Endometrium (tissue), 2 donors: ENCODE measurements around the gene RALGAPA2.

Source experiments
- FAIRE-seq: peaks from 2 replicates; lab custom pipeline; 2012; peaks lifted over from hg19 to GRCh38; lab: Jason Lieb, UNC
- donor health status: control.
- donor health status: control.

Gene RALGAPA2

DNA sequence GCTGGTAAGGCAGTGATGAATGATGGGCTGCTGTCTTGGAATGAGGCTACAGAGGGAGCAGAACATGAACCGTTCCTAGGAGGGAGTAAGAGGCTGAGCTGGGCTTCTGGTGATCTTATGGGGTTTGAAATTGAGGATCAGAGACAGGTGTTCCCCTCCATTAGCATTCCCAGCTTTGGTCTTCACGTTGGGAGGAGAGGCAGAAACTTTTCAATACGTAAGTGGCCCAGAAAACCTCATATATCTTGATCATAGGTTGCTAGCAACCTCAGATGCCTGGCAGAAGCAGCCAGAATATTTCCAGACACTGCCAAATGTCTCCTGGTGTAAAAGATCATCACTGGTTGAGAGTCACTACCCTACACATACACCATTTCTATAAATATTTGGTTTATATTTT, 177.4 kb downstream of the RALGAPA2 start:
- no peak for FAIRE-seq

DNA sequence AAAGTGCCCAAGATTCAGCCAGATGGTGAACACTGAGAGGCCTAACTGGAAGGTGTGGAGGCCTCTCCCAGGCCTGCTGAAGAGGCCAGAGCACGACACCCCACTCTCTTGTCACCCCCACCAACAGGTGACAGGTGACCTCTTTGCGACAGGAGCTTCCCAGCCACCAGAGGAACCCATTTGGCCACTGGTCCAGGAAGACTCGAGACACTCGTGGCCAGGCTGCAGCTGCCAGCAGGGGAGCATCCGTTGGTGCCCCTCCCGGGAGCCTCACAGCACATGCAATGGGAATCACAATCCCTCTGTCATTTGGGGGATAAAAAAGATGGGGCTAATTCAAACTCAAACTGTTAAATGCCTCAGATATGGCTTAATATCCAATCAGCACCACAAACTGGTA, 181.2 kb downstream of the RALGAPA2 start:
- no peak for FAIRE-seq

DNA sequence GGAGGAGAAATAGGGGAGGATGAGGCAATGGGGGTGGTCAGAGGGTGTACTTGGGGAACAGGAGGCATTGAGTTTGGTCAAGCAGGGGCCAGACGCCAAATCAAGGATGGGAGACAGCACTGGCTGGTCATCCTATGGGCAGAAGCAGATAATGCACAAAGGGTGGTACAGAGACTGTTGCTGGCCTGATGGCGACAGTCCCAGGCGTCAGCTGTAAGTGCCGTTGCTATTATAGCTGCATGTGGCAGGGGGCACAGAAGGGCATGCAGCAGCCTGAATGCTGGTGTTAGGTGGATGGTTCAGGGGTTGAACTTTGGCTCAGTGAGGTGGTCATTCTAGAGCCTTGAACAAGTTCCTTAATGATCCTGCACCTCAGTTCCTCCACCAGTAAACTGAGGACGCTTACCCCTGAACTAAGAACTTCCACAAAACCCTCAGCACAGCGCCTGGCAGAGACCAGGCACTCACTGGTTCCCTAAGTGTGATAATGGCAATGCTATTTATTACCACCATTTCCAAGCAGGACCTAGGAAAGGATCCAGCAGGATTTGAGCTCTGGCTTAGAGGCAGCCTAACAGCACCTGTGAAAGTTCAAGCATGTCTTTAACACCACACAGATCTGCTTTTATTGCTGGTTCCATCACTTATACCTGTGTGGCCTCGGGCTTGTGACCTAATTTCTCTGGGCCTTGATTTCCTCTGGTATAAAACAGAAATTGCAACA, 181.9 kb downstream of the RALGAPA2 start:
- FAIRE-seq = no peak

DNA sequence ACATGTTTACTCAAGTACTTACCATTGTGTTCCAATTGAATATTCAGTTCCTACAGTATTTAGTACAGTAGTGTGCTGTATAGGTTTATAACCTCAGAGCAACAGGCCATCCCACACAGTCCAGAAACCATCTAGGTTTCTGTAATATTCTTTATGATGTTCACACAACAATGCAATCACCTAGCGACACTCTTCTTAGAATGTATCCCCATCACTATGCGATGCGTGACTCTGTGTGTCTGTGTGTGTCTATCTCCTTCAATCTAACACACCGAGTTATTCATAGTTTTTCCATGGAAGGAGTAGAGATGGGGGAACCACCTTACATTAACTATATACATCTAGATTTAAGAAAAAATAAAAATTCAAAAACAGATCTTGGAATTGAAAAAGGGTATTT, 182.8 kb downstream of the RALGAPA2 start:
- FAIRE-seq = no peak

DNA sequence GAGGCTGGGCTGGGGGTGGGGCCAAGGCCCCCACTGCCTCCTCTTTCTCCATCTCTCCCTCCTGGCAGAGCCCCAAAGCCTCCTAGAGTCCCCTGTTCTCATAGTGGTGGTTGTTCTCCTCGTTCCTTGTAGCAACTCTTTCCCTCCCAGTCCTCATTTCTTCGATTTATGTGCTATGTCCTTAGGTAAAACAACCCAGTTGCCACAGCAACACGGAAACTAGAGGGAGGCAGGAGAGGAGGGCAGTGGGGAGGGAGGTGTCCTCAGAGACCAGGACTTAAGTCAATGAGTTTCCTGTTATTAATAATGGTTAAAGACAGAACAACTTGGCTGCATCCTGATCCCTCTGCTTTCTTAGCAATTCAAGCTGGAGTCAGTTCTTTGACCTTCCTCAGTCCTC, 183.6 kb downstream of the RALGAPA2 start:
- FAIRE-seq = no peak

DNA sequence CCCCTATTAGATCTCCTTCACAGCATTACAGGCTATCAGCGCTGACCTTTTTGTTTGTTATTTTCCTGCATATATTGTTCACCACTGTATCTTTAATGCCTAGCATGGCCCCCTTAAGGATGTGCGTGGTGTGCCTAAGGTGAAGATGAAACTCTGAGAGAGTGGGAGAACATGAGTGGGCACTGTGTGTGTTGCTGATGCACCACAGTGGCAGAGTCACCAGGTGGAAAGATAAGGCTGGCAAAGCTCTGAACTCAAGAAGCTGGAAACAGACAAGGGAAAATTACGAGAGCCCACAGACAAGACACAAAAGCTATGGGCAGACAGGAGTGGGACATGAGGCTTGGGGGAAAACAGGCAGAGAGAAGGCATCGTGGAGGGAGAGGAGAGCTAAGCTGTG, 184.8 kb downstream of the RALGAPA2 start:
- no peak for FAIRE-seq

DNA sequence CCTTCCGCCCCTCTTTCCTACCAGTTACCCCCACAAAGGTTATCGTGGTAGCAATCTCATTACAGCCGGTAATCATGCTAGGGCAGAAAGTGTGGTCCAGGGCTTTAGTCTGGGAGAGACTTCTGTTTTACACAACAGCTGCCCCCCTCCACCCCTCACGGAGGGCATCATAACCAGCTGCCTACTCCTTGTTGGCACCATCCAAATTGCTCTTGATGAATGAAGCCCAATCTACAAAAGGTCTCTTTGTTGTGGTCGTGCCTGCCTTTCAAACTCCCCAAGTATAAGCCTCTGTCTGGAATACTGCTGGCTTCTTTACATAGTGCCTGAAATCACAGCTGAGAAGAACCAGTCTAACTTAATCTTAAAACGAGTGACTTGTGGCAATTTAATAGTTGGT, 186.7 kb downstream of the RALGAPA2 start:
- no peak for FAIRE-seq

DNA sequence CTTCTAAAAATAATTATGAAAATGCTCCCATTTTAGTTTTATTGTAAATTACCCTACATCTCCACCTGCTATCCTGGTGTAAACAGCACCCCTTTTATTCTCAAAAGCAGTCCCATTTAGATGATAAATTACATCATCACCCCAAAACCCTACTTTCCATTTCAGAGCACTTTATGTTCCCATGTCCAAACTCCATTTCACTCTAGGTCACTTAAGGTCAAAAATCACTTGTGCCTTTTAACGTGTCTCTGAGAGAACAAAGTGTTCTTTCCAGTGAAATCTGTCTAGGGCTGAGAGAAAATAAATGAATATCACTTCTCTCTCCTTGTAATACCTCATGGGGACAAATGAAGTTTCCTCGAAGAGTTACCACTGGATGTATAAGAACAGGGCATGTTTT, 187.2 kb downstream of the RALGAPA2 start:
- FAIRE-seq = no peak

DNA sequence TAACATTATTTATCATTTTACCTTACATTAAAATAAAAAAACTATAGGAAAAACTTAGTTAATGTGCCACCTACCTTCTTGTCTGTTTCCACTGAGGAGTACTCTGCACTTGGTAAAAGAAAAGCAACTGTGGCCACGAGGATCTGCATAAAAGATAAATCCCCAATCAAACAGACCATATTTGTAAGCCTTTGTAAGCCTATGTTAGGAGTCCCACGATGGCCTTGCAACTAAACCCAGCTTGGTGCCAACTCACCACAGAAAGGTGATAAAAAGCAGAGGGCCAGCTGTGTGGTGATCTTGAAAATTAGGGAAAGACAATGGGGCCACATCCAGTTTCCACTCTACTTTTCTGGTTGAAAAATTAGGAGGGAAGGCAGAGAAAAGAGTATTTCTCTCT, 187.7 kb downstream of the RALGAPA2 start:
- no peak for FAIRE-seq

DNA sequence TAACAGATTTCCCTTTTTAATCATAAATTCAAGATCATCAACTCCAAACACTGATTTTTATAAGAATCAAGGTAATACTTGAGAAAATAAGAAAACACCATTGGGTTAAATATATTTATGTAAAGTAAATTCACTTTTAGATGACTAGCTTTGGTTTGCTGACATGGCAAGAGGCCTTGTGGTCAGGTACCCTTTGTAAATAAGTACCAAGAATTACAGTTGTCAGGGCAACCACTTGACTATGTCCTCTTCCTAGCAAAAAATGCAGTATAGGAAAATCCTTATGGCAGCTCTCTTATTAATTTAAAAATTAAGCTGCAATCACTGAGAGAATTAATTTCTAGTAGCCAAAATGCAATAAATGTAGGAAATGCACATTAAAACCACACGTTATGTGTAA, 190.7 kb downstream of the RALGAPA2 start:
- FAIRE-seq = no peak

DNA sequence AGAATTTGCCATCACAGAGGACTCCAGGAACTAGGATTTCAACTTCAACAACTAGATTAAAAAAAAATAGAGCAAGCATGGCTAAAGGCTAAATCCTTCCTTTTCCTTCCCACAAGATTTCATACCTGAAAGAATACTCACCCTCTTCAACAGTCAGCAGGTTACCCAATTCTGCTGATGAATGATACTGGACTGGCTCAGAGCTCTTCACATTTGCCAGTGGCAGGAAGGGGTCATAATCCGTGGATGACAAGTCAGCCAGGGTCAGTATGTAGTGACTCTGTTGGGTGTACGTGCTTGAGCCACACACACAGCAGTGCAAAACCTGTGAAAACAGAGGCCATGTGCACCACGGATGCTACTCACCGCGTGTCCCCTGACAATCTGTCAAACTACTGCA, 191.7 kb downstream of the RALGAPA2 start:
- no peak for FAIRE-seq

DNA sequence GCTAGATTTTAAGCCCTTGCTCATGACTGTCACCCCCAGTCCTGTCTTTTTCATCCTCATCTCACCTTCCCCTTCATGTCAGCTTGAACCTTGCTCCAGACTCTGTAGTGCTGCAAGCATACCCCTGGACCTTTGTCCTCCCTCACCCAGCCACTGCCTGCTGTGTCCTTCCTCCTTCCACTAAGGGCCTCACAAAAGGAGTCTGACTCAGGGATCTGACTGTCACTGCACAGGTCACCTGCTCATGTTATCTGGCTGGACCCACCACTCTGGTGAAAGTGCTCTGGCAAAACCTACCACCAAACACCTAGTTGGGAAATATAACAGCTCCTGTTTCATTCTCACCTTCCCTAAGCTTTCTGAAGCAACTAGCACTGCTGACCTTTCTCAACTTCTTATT, 193.2 kb downstream of the RALGAPA2 start:
- no peak for FAIRE-seq

DNA sequence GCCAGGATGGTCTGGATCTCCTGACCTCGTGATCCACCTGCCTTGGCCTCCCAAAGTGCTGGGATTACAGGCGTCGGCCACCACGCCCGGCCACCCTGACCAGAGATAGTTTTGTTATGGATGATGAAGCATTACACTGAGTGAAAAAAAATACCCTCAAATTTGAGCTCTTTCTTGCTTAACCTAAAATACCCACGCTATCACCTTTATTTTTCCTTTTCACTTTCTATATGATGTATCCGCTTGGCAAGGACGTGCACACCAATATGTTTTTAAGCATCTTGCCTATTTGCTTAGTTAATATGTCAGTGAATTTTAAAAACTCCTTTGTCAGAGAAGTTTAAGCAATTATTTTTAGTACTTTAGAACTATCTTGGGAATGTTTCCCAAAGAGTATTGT, 194.2 kb downstream of the RALGAPA2 start:
- no peak for FAIRE-seq

DNA sequence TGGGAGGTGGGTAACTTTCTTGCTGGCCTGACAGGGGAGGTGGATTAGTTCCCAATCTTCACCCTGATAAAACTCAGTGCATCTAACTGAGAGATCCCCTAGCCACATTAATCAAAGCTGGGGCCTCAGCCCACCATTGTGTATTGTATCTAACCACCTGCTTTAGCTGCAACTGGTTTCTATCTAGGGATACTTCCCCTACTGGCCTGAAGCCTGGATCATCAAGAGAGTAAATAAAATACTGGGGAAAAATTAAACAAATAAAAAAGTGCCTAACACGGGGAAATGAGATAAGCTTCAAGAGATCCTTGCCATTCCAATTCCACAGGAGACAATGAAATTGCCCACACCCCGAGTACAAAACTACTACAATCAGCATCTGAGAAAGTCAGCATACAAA, 195.1 kb downstream of the RALGAPA2 start:
- no peak for FAIRE-seq

DNA sequence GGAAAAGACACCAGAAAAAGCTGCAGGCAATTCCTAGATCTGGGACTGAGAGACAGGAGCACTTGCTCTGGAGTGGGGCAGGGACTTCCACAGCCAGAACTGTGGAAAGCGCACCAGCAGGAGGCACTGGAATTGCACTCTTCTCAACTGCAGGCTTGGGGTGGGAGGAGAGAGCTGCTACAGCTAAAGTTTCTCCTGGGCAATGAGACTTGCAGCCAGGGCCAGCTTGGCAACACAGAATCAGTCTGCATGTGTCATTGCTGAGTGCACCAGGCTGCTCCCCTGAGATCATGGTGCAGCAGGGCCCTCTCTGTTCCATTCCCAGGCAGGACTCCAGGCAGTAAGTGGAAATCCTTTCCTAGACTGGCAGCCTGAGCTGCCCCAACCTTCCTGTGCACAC, 198.7 kb downstream of the RALGAPA2 start:
- FAIRE-seq = no peak

DNA sequence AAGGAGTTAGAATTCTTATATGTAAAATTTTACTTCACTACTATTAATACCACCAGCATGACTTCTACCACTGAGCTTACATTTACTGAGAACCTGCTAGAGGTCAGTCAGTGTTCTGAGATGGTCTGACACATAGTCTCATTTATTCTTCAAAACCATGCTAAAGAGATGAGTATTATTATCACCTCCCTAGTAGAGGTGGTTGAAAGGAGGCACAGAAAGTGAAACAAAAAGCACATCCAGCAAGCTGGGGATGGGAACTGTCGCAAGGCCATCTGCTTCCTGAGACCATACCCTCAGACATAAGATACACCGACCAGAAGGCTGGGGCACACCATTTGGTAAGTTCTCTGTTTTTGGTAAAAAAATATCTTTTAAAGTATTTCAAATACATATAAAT, 206.9 kb downstream of the RALGAPA2 start:
- FAIRE-seq = no peak

DNA sequence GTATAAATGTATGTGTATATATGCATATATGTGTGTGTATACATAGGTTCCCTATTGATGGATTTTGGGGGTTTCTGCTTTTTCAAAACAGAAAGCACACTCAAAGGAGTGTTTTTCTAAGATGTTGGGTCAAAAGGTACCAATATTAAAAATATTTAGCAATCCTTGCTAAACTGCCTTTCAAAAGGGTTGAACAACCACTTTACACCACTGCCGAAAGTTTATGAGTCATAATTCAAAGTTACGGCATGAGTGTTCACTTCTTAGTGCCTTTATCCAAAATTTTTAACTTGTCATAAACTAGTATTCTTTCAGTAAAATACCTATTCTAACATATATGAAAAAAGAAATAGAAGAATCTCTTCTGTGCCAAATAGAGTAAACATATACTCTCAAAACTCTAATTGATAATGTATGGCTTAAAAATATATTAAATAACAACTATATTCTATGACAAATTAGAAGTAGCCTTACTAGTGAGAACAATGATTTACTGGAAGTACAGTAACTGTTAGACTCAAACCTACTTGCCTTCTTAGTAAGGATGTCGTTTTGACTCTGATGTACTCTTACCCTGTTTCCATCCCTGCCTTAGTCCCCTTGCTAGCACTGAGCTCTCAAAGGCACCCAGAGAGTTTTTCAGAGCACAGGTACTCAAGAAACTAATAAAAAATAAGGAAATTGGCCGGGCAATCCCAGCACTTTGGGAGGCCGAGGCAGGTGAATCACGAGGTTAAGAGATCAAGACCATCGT, 208.5 kb downstream of the RALGAPA2 start:
- FAIRE-seq = no peak

DNA sequence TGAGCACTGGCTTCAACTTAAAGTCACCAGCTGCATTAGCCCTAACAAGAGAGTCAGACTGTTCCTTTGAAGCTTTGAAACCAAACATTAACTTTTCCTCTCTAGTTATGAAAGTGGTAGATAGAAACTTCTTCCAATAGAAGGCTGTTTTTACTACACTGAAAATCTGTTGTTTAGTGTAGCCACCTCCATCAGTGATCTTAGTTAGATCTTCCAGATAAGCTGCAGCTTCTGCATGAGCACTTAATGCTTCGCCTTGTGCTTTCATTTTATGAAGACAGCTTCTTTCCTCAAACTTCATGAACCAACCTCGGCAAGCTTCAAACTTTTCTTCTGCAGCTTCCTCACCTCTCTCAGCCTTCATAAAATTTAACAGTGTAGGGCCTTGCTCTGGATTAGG, 211.3 kb downstream of the RALGAPA2 start:
- FAIRE-seq = no peak

DNA sequence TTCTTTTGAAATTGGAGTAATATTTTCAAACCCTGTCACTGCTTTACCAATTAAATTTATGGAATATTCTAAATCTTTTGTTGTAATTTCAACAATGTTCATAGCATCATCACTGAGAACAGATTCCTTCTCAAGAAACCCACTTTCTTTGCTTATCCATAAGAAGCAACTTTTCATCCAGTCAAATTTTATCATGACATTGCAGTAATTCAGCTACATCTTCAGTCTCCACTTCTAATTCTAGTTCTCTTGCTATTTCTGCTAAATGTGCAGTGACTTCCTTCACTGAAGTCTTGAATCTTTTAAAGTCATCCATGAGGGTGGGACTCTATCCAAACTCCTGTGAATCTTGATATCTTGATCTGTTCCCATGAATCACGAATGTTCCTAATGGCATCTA, 212.1 kb downstream of the RALGAPA2 start:
- no peak for FAIRE-seq

DNA sequence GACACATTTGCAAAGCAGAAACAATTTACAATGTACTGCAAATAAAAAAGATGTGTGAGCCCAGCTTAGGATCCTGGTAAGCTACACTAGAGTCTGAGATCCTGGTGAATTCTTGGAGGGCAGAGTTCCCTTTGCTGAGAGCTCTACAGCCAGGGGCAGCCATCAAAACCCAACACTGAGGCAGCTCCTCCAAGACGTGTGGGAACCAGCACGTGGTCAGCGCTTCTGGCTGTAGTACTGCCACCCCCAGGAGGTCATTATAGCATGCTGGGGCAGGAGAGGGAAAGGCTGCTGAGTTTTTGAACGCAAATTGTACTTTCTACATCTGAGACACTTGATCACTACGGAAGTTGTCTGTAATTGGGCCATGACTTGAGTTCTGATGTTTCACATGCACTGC, 213.0 kb downstream of the RALGAPA2 start:
- FAIRE-seq = no peak

DNA sequence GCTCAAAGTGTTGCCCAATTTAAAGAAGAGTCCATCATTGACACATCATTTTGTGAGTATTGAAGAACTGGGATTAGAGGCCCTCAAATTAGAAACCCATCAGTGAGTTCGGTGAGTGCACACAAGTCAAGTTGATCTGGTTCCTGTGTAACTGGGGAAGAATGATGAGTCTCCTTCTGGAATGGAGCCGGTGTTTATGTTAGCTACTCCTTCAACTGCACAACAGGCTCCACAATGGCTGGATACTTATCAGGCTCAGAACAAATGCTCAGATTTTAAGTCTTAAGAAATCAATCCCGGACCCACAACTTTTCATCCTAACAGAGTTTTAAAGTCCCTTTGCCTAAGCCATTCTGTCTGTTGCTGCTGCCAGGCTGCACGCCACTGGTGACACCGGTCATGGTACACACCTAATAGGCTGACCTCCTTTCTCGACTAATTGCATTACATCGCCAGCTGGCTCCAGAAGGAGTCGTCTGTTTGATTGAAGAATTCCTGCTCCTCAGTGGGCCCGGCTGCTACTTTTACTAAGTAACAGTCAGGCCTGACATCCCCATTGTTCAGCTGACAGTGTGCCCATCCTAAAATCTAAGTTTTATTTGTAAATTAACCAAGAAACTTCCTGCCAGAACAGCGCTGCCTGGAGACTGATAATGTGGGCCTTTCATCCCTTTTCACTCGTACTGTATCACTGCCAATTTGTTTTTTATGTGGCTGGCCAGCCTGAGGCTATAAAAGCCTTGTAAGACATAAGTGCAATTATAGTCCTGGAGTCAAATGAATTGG, 214.2 kb downstream of the RALGAPA2 start:
- no peak for FAIRE-seq

DNA sequence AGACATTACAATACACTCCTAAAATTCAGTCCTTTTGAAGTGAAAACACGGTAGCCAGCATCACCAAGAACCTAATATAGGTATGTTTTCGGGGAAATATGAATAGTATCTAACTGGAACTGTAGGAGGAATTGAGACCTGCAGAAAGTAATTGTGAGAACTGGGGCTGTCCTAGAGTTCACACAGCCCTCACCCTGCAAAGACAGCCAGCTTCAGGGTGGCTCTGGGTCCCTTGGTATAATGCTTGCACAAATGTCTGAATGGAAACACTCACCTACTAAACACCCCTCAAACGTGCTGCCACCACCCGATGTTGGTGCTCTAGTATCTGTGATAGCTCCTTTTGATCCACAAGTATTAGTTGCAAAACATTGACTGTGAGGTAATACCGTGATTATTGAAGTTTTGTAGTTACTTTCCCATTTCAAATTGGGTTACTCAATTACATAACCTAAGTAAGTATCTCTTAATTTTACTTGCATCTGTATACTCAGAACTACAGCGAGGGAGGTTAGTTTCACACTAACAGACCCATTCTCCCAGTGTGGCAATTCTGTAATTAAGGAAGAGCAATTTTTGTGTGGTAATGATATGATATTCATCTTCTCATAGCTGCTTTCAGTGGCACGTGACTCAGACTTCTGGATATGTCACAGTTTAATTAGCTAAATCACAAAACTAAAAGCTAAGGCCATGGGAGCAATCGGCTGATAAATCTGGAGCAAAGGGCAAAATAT, 215.0 kb downstream of the RALGAPA2 start:
- FAIRE-seq = no peak
